HG03378 (cell line): ENCODE data around the gene PACSIN1.
A peak's percentile ranks its signal among the peaks of the same experiment; 100 is the strongest.

ENCODE experiments used
- ATAC-seq: cut with Tn5 transposase; IDR thresholded peaks from one replicate; pipeline ENCODE4 v1.9.1; 2021; ENCODE audit warnings: mild to moderate bottlenecking, moderate library complexity; ENCODE audit not compliant: unreplicated experiment

Gene PACSIN1

GRCh38 chr6:34465531-34466241 is at the start of gene PACSIN1:
PACSIN1 (plus strand) TSS chr6:34466076; CDS start chr6:34526306, 60,230 bp downstream.
- no peak for ATAC-seq

GRCh38 chr6:34416877-34417371 is 49.0 kb upstream of the PACSIN1 start:
- no peak for ATAC-seq

GRCh38 chr6:34418367-34418766 is 47.5 kb upstream of the PACSIN1 start:
- no peak for ATAC-seq

GRCh38 chr6:34423254-34423653 is 42.6 kb upstream of the PACSIN1 start:
- no peak for ATAC-seq

- ATAC-seq = no peak
Observed at GRCh38 chr6:34424200-34425131, 41.4 kb upstream of the PACSIN1 start.

- ATAC-seq = no peak
Observed at GRCh38 chr6:34425132-34425497, 40.8 kb upstream of the PACSIN1 start.

GRCh38 chr6:34425498-34426410 is 40.1 kb upstream of the PACSIN1 start, which contains the start of gene RPS10:
RPS10 (minus strand) TSS chr6:34426069; CDS start chr6:34425221, 848 bp downstream.
- peak; percentile 62 for ATAC-seq

- no peak for ATAC-seq
Observed at GRCh38 chr6:34435916-34436315, 30.0 kb upstream of the PACSIN1 start.

GRCh38 chr6:34436803-34437643 is 28.9 kb upstream of the PACSIN1 start:
- ATAC-seq = no peak

- ATAC-seq = no peak
Observed at GRCh38 chr6:34437644-34437970, 28.3 kb upstream of the PACSIN1 start.

GRCh38 chr6:34438705-34439104 is 27.2 kb upstream of the PACSIN1 start:
- ATAC-seq = no peak

- no peak for ATAC-seq
Observed at GRCh38 chr6:34439442-34439841, 26.4 kb upstream of the PACSIN1 start.

- no peak for ATAC-seq
Observed at GRCh38 chr6:34441526-34441925, 24.4 kb upstream of the PACSIN1 start.

- ATAC-seq = no peak
Observed at GRCh38 chr6:34445313-34445860, 20.5 kb upstream of the PACSIN1 start.

GRCh38 chr6:34447386-34447785 is 18.5 kb upstream of the PACSIN1 start:
- no peak for ATAC-seq

- no peak for ATAC-seq
Observed at GRCh38 chr6:34447910-34448309, 18.0 kb upstream of the PACSIN1 start.

GRCh38 chr6:34451192-34451591 is 14.7 kb upstream of the PACSIN1 start:
- no peak for ATAC-seq

- no peak for ATAC-seq
Observed at GRCh38 chr6:34455831-34456230, 10.0 kb upstream of the PACSIN1 start.

- ATAC-seq = no peak
Observed at GRCh38 chr6:34457382-34457741, 8.5 kb upstream of the PACSIN1 start.
